GM18505 (cell line): ENCODE measurements around the gene GPC5.
A peak's percentile ranks its signal among the peaks of the same experiment; 100 is the strongest.
"Not testable (repeated sequence)": the region's sequence is repeated elsewhere in the genome, so short reads cannot be mapped to it uniquely, and the experiment has no call there.

ENCODE experiments used
- ATAC-seq: cut with Tn5 transposase; IDR thresholded peaks from one replicate; pipeline ENCODE4 v1.9.1; 2021; ENCODE audit not compliant: unreplicated experiment
- POLR2A ChIP-seq: IDR thresholded peaks from 4 replicates; pipeline ENCODE4 v1.6.1; 2011; ENCODE audit warnings: borderline replicate concordance; ENCODE audit not compliant: insufficient read depth, insufficient read length; ENCODE audit errors: extremely low read depth

The GPC5 gene

DNA sequence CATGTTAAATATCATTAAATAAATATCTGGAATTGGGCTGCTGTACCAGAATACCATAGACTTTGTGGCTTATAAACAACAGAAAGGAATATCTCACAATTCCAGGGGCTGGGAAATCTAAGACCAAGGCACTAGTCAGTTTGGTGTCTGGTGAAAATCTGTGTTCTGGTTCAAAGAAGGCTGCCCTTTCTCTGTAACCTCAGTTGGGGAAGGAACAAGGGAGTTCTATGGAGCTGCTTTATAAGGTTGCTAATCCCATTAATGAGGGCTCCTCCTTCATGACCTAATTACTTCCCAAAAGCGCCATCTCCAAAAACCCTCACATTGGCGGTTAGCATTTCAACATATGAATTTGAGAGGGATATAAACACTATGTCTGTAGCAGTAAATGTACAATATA lies 480.9 kb downstream of the GPC5 start:
- ATAC-seq = no peak
- TF ChIP-seq POLR2A = no peak

DNA sequence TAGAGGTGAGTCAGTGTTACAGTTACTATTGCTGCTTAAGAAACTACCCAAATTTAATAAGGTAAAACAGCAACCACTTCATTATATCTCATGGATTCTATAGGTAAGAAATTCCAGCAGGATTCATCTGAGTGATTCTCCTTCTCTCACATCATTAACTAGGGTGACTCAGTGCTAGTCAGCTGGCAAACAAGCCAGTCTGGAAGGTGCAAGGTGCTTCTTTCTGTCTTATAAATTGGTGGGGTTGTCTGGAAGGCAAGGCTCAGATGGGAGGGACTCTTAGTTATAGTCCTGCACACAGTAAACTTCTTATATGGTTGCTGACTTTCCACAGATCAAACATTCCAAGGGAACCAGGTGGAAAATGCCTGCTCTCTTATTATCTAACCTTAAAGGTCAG lies 484.5 kb downstream of the GPC5 start:
- no peak for ATAC-seq

DNA sequence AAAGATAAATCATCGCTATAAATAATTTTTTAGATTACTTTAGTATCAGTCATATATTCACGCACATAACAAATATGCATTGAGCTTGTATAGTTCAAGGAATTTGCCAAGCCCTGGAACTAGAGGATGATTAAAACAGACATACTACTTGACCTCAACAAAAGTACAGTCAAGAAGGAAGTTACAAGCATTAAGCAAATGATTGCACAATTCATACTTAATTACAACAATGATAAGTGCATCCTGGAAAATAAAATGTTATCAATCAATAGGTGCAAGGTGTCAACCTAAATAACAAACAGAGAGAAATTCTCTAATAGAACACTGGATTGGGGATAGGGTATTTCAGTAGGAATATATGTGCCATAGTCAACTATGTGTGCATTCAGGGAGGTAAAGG lies 491.2 kb downstream of the GPC5 start:
- ATAC-seq = no peak
- no peak for TF ChIP-seq POLR2A

More for the DNA sequence above, 484.5 kb downstream of the GPC5 start:
- no peak for TF ChIP-seq POLR2A

DNA sequence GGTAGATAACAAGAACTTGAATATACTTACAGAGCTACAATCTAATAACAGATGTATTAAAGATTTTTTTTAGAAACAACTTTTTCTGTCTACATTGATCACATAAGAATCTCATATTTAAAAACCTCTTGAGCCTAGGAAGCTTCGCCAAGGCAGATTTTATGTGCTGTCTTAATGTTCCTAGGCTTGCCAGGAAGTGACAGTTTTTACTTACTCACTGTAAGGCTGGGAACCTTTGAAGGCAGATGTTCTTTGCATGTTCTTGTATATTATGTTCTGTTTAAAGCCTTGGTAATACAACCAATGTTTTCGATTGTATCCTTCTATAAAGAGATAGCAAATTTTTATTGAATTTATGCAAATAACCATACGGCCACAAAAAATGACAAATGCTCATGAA lies 492.7 kb downstream of the GPC5 start:
- no peak for TF ChIP-seq POLR2A
- ATAC-seq = no peak

DNA sequence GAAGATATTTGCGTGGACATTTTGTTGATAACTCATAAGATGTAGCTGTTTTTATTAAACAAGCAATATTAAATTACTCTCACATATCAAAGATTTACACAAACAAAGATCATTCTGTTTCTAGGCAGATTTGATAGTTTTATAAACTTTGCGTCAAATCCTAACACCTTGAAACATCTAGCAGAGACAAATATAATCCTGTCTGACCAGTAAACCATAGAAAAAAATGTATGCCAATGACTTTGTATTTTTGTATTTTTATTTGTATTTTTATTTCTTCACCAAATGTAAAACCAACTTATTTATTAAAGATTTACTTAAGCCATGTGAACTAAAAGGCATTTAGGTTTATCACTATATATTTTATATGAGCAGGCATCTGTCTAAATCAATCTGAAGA lies 494.6 kb downstream of the GPC5 start:
- ATAC-seq = no peak
- TF ChIP-seq POLR2A = no peak

DNA sequence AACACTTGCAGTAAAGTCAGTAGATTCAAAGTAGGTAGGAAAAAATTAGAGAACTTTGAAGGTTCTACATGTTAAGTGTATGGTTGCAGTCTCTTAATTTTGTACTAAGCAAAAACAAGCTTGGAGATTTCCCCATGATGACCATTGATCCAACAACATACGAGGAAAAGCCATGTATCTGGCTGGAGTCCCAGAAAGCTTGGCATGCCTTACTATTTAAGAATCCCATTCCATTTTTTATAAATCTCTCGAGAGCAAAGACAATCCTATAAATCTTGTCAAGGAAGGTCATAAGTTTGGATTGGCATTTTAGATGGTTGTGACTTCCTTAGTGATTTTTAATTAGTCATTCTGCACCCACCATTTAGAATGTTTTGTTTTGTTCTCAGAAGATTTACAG lies 495.9 kb downstream of the GPC5 start:
- no peak for ATAC-seq
- TF ChIP-seq POLR2A = no peak

DNA sequence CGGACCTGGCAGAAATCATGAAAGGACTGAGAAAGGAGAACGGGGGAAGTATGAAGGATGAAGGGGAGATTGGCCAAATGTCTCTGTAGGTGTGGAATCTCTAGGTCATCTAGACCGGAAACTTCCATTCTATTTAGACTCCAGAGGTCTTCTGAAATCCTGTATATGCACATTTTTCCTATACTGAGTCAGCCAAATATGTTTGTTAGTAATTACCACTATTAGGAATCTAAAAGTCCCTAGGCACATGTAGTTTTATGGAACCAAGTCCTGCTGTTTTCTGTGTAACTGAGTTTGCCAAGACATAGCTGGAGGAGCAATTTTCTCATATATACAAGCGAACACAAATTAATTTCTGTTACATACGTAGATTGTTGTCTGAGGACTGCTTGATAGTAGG lies 498.1 kb downstream of the GPC5 start:
- ATAC-seq = no peak
- no peak for TF ChIP-seq POLR2A

DNA sequence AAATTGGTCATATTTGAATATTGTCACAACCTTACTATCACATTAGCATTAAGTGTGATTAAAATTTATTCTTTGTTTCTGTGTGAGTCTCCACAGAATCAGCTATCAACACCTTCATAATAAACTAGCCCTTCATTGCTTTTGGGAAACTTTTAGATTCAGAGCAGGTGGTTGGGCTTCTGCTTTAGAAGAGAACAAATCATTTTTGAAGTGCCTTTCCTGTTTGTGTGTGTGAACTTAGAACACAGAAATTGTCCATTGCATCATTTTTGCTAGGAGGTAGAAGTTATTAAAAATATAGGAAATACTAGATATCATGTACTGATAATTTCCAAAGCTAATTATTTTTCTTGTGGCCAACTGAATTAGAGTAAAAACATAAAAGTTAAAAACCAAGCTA lies 500.6 kb downstream of the GPC5 start:
- ATAC-seq = not testable (repeated sequence)

DNA sequence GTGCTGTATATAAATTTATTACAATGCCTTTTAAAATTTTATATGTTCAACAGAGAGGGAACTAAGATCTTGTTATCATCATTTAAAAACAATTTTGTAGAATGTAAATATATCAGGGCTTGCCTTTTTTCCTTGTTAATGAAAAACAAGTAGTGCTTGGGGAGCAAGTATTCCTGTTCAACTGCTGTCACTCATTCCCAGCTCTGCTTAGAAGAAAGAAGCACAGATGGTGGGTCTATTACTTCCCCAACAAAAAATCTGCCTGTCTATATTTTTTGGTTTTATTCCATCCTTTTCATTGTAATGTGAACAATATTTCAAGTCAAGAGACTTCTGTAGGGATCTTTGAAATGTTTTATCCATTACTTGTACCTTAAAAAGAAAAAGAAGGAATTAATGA lies 503.9 kb downstream of the GPC5 start:
- ATAC-seq = no peak
- no peak for TF ChIP-seq POLR2A

DNA sequence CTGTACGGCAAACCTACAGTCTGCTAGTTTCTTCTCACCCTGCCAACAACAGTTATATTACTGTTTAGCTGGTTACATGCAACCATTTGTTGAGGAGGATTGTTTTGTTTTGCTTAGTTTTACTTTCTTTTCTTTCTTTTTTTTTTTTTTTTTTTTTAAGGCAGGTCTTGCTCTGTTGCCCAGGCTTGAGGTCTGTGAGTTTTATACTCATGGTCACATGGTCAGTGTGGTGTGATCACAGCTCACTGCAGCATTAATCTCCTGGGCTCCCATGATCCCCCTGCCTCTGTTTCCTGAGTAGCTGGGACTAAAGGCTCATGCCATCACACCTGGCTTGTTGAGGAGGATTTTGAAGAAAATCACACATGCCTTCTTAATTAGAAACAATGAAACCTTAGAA lies 505.6 kb downstream of the GPC5 start:
- ATAC-seq = peak; percentile 95
- TF ChIP-seq POLR2A = no peak

DNA sequence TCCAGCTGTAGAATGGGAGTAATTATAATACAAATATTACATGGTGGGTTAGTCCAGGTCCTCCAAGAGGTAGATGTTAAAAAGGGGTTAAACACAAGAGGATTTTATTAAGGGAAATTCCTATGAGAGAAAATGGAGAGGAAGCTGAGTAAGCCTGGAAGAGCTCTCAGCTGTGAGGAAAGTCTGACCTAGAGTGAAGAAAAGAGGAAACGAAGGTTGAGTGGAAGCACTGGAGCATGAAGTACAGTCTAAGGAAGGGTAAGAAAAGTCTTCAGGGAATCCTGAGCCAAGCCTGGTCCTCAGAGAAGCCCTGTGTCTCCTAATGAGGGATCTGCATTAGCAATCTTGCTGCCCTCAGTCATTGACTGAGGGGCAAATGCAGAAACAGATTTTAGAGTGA lies 506.2 kb downstream of the GPC5 start:
- ATAC-seq = peak; percentile 72
- TF ChIP-seq POLR2A = no peak

DNA sequence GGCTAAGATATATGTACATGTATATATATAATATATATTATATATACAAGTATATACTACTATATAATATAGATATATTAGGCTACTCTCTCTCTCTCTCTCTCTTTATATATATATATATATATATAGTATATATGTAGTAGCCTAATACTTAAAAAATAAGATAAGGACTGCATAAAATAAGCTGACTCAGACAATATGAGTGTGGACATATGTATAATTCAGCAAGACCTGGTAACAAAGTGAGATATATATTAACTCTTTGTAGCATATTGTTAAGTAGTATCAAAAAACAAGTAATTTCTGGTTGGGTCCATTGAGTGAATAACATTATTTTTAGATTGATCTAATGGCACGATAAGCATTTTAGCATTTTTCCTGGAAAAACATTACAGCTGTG lies 509.0 kb downstream of the GPC5 start:
- TF ChIP-seq POLR2A = no peak
- no peak for ATAC-seq

DNA sequence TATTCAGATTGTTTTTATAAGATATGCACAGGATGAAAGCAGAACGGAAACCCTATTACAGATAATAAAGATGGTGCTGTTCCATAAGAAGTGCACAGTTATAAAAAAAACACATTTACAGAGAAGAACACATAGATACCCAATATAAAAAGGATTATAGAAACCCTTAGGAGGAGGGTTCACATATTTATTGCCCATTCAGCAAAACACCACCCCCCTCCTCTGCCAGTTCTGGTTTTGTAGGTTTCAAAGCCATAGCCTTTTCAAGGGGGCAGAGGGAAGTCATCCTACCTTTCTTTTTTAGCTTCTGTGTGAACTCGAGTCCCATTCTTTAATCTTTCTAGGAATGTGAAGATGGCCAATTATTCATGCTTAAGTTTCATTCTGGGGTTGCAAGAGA lies 511.2 kb downstream of the GPC5 start:
- TF ChIP-seq POLR2A = no peak

DNA sequence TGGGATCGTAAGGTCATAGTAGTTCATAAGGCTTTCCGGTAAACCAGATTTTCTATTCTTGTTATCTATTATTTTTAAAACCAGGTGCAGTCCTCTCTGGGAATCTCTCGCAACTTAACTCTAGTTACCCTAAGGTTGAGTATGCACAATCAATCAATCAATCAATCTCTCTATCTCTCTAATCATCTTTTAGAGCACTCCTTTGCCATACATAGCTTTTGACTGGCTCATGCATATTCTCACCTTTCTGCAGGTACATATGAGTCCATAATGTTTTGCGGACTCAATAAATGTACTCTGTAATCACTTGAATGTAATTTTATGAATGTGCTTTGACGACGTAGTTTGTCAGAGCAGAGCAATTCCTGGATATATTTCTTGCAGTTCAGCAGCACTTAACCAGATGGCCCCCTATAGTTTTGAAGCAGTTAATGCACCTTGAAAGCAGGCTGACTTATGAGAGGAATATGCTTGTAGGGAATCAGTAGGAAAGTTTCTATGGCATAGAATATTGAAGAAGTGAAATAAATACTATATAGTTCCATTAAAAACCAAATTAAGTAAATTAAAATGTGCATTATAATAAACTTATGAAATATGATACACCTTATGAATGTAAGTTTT lies 524.7 kb downstream of the GPC5 start:
- TF ChIP-seq POLR2A = no peak
- ATAC-seq = no peak

More for the DNA sequence above, 511.2 kb downstream of the GPC5 start:
- ATAC-seq = no peak

DNA sequence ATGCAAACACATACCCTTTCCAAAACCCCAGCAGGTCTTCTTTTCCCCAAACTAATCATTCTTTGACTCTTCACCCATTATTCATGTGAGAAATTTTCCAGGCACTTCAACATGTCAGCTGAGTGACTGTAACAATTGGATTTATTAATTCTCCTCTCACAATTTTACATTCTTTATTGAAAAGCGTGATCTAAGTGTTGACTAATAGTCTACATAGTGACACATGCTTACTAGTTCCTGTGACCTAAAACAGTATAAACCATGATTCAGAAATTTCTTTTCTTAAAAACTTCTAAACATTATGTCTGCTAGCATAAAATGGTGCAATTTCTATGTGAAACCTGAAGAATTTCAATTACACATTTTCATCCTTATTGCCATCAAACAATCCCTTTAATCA lies 532.3 kb downstream of the GPC5 start:
- ATAC-seq = no peak
- TF ChIP-seq POLR2A = no peak
